ENCODE data around the gene PXDN. TPM values are rescaled to one million over a fixed set of nuclear protein-coding genes. Genes with fewer than 3 reads are reported as not detected.

Gene PXDN
- total RNA-seq = 10 to 100 TPM in 3 of 4 donors, 1 to 10 TPM in 1; 8.5 to 15.4 (median 12.6) TPM
- 1 to 10 TPM; 4.1 to 9.4 (median 4.8) TPM for polyA plus RNA-seq
- long read RNA-seq, donor 1, full-length matches to known transcripts = 1 of 7 reads
- long read RNA-seq, donor 1, partial matches to known transcripts = 4 of 7 reads
- long read RNA-seq, donor 1, other reads (novel, unspliced or antisense) = 2 of 7 reads
- long read RNA-seq, donor 2, partial matches to known transcripts = 11 of 13 reads
- long read RNA-seq, donor 2, other reads (novel, unspliced or antisense) = 2 of 13 reads

- TF ChIP-seq CTCF (IDR thresholded peaks at IDR 0.05) = no peak
- Histone ChIP-seq H3K4me1 (peaks cover 12% of the 10 kb centered on the region), H3K27me3 (ENCODE audit: insufficient read depth in 3 of 3, low read length in 2 of 3) (peaks cover 0 to 61% (median 6%) of the 10 kb centered on the region in 3 donors), H3K9me3 (no peaks in the 10 kb centered on the region), H3K36me3 (ENCODE audit: insufficient read depth in 1 of 2, low read depth in 1 of 2) (no peaks in the 10 kb centered on the region), H3K4me3 (peak within 1 kb of the TSS; percentile 69), H3K27ac (peak within 1 kb of the TSS; percentile 71)
- peak; percentile 79 for DNase-seq
- ATAC-seq = peak; percentile 41 to 66 (median 58)
- 1% methylated on average over 53 to 71 of the region's 71 CpGs for WGBS, 3 donors
- intact Hi-C loops (cut with DNase I) = loop anchor here in 1 of 2 donors (5.0 kb wide), 3 partner anchors 73 to 152 kb away; no protein-coding TSS in a partner anchor
Observed at GRCh38 chr2:1744446-1745170, at the start of gene PXDN. Gene PXDN, minus strand, starts transcription at chr2:1744515. Its CDS starts 60 bp downstream, at chr2:1744455.

GRCh38 chr2:1793868-1794445 is 49.6 kb upstream of the PXDN start:
- Histone ChIP-seq H3K27ac (no peak overlapping the region), H3K9me3 (no peaks in the 10 kb centered on the region), H3K27me3 (ENCODE audit: insufficient read depth in 3 of 3, low read length in 2 of 3) (no peaks in the 10 kb centered on the region), H3K4me3 (no peak overlapping the region), H3K36me3 (ENCODE audit: insufficient read depth in 1 of 2, low read depth in 1 of 2) (no peaks in the 10 kb centered on the region), H3K4me1 (peaks cover 5% of the 10 kb centered on the region)
- 73 to 76% (median 75%) methylated on average over 18 of the region's 18 CpGs for WGBS, 3 donors
- intact Hi-C loops (cut with DNase I) = no loop called here
- DNase-seq (no peak), ATAC-seq (no peak)
- TF ChIP-seq CTCF (IDR thresholded peaks at IDR 0.05) = no peak

- Histone ChIP-seq H3K9me3 (no peaks in the 10 kb centered on the region), H3K36me3 (ENCODE audit: insufficient read depth in 1 of 2, low read depth in 1 of 2) (no peaks in the 10 kb centered on the region), H3K27ac (no peak overlapping the region), H3K4me1 (peaks cover 5% of the 10 kb centered on the region), H3K4me3 (no peak overlapping the region), H3K27me3 (ENCODE audit: insufficient read depth in 3 of 3, low read length in 2 of 3) (no peaks in the 10 kb centered on the region)
- TF ChIP-seq CTCF (IDR thresholded peaks at IDR 0.05) = no peak
- WGBS, 3 donors = 86 to 90% (median 87%) methylated on average over 23 of the region's 23 CpGs
- ATAC-seq (peak in 1 of 4 donors; percentile 3), DNase-seq (no peak)
- intact Hi-C loops (cut with DNase I) = no loop called here
Observed at GRCh38 chr2:1793001-1793867, 48.9 kb upstream of the PXDN start.

- Histone ChIP-seq H3K4me1 (peaks cover 5% of the 10 kb centered on the region), H3K4me3 (peak overlapping the region; percentile 31), H3K27ac (peak overlapping the region; percentile 67), H3K36me3 (ENCODE audit: insufficient read depth in 1 of 2, low read depth in 1 of 2) (no peaks in the 10 kb centered on the region), H3K9me3 (no peaks in the 10 kb centered on the region), H3K27me3 (ENCODE audit: insufficient read depth in 3 of 3, low read length in 2 of 3) (no peaks in the 10 kb centered on the region)
- intact Hi-C loops (cut with DNase I) = no loop called here
- TF ChIP-seq CTCF (IDR thresholded peaks at IDR 0.05) = no peak
- 33 to 46% (median 37%) methylated on average over 16 of the region's 16 CpGs for WGBS, 3 donors
- peak; percentile 59 to 72 for DNase-seq
- peak; percentile 80 to 95 (median 89) for ATAC-seq
Observed at GRCh38 chr2:1791685-1792435, 47.5 kb upstream of the PXDN start.
